Breast epithelium (tissue), 4 donors: Measurements from ENCODE around the gene DCAF15. TPM values are rescaled to one million over a fixed set of nuclear protein-coding genes. Genes with fewer than 3 reads are reported as not detected.

Experiments
- DNase-seq, 2 donors: peaks; one replicate each; pipeline ENCODE4 v3.0.0-alpha.2; 2019; ENCODE audit warnings: low spot score in 2 of 2
- H3K27ac ChIP-seq, 2 donors: fragments of 200-600 bp; sonication (generic) in 1 of 2; one replicate each; pipeline ENCODE4 v1.5.1; 2016 to 2019; ENCODE audit warnings: mild to moderate bottlenecking in 1 of 2
- H3K27me3 ChIP-seq, 2 donors: fragments of 200-600 bp; sonication (generic) in 1 of 2; one replicate each; pipeline versions ENCODE4 v1.5.1 to v1.6.0; 2017 to 2019; ENCODE audit warnings: control low read depth in 1 of 2, mild to moderate bottlenecking in 1 of 2
- H3K36me3 ChIP-seq: fragments of 200-600 bp; one replicate; pipeline ENCODE4 v1.5.1; 2019
- H3K4me1 ChIP-seq, 2 donors: fragments of 200-600 bp; sonication (generic); one replicate each; pipeline ENCODE4 v1.5.1; 2016 to 2019; ENCODE audit warnings: control low read depth in 1 of 2
- H3K4me3 ChIP-seq, 3 donors: fragments of 200-600 bp; sonication (generic); 1 replicate in 2 of 3; 2 replicates in 1 of 3; pipeline ENCODE4 v1.5.1; 2016 to 2019; ENCODE audit warnings: mild to moderate bottlenecking in 3 of 3, moderate library complexity in 2 of 3
- H3K9me3 ChIP-seq, 2 donors: fragments of 200-600 bp; sonication (generic) in 1 of 2; one replicate each; pipeline ENCODE4 v1.5.1; 2016 to 2019; ENCODE audit warnings: control low read depth in 1 of 2
- CTCF ChIP-seq, 3 donors: fragments of 450-650 bp; IDR thresholded peaks; one replicate each; pipeline ENCODE4 v1.5.1; 2016 to 2017; ENCODE audit warnings: antibody characterized with exemption in 3 of 3, mild to moderate bottlenecking in 3 of 3, moderate library complexity in 3 of 3
- POLR2A ChIP-seq: fragments of 450-650 bp; IDR thresholded peaks from one replicate; pipeline ENCODE4 v1.6.1; 2016; ENCODE audit warnings: antibody characterized with exemption, mild to moderate bottlenecking, moderate library complexity
- POLR2AphosphoS5 ChIP-seq, 3 donors: sonication (generic); formaldehyde crosslinking; IDR thresholded peaks; one replicate each; pipeline ENCODE4 v1.6.1; 2017; ENCODE audit warnings: antibody characterized with exemption in 3 of 3
- intact Hi-C: fragments of 100-400 bp; cut with DNase I; formaldehyde crosslinking; loops from one replicate; pipeline ENCODE4 v1.15.1; 2023; ENCODE audit warnings: low total_unique reads
- total RNA-seq, 3 donors: library from RNA; depleted of rRNA; stranded (reverse); fragments of >200 nt; gene quantifications; one replicate each; pipeline ENCODE4 v1.1.0, GENCODE V29; 2016

DCAF15 gene
- total RNA-seq, 3 donors from 2014 or later: 13.4 to 22.7 (median 19.0) TPM

GRCh38 chr19:13998426-13998825, 46.1 kb downstream of the DCAF15 start:
- peaks cover 0 to 11% of the 10 kb centered on the region in 2 donors for H3K4me1 ChIP-seq
- H3K9me3 ChIP-seq: peaks cover 0 to 8% of the 10 kb centered on the region in 2 donors
- DNase-seq: no peak
- no peaks in the 10 kb centered on the region for H3K36me3 ChIP-seq
- H3K27ac ChIP-seq: no peak overlapping the region
- H3K27me3 ChIP-seq: no peaks in the 10 kb centered on the region
- H3K4me3 ChIP-seq: no peak overlapping the region
- intact Hi-C loops: no loop called here
- TF ChIP-seq CTCF (IDR thresholded peaks at IDR 0.05) (no peak), POLR2AphosphoS5 (IDR thresholded peaks at IDR 0.05) (no peak), POLR2A (no peak)

- DNase-seq: no peak
- Histone ChIP-seq H3K4me1 (peaks cover 0 to 18% of the 10 kb centered on the region in 2 donors), H3K27me3 (no peaks in the 10 kb centered on the region), H3K4me3 (no peak overlapping the region), H3K36me3 (no peaks in the 10 kb centered on the region), H3K27ac (no peak overlapping the region), H3K9me3 (peaks cover 0 to 8% of the 10 kb centered on the region in 2 donors)
- TF ChIP-seq CTCF (IDR thresholded peaks at IDR 0.05) (no peak), POLR2AphosphoS5 (IDR thresholded peaks at IDR 0.05) (no peak), POLR2A (no peak)
- intact Hi-C loops: no loop called here
Measured at GRCh38 chr19:13999085-13999484, 46.8 kb downstream of the DCAF15 start.

- Histone ChIP-seq H3K27ac (peak overlapping the region; percentile 41 to 100), H3K4me3 (no peak overlapping the region), H3K9me3 (peaks cover 0 to 8% of the 10 kb centered on the region in 2 donors), H3K4me1 (peaks cover 0 to 21% of the 10 kb centered on the region in 2 donors), H3K36me3 (no peaks in the 10 kb centered on the region), H3K27me3 (no peaks in the 10 kb centered on the region)
- DNase-seq: no peak
- intact Hi-C loops: no loop called here
- TF ChIP-seq POLR2AphosphoS5 (IDR thresholded peaks at IDR 0.05) (no peak), POLR2A (no peak), CTCF (IDR thresholded peaks at IDR 0.05) (no peak)
Measured at GRCh38 chr19:14000691-14001375, 48.5 kb downstream of the DCAF15 start.

GRCh38 chr19:14002571-14003250, 50.4 kb downstream of the DCAF15 start:
- H3K4me1 ChIP-seq: peaks cover 0 to 21% of the 10 kb centered on the region in 2 donors
- TF ChIP-seq CTCF (IDR thresholded peaks at IDR 0.05) (no peak), POLR2AphosphoS5 (IDR thresholded peaks at IDR 0.05) (no peak), POLR2A (no peak)
- H3K27me3 ChIP-seq: no peaks in the 10 kb centered on the region
- intact Hi-C loops: no loop called here
- H3K9me3 ChIP-seq: peaks cover 0 to 8% of the 10 kb centered on the region in 2 donors
- no peak overlapping the region for H3K4me3 ChIP-seq
- peak overlapping the region; percentile 99 to 100 for H3K27ac ChIP-seq
- H3K36me3 ChIP-seq: no peaks in the 10 kb centered on the region
- no peak for DNase-seq
